Stromal cell of bone marrow (primary cell): ENCODE measurements around the gene ITGB4.
"Not testable (repeated sequence)": the region's sequence is repeated elsewhere in the genome, so short reads cannot be mapped to it uniquely, and the experiment has no call there.

ENCODE experiments used
- DNase-seq: peaks from one replicate; pipeline ENCODE4 v3.0.0-alpha.2; 2012; ENCODE audit warnings: low read depth

Gene ITGB4

DNA sequence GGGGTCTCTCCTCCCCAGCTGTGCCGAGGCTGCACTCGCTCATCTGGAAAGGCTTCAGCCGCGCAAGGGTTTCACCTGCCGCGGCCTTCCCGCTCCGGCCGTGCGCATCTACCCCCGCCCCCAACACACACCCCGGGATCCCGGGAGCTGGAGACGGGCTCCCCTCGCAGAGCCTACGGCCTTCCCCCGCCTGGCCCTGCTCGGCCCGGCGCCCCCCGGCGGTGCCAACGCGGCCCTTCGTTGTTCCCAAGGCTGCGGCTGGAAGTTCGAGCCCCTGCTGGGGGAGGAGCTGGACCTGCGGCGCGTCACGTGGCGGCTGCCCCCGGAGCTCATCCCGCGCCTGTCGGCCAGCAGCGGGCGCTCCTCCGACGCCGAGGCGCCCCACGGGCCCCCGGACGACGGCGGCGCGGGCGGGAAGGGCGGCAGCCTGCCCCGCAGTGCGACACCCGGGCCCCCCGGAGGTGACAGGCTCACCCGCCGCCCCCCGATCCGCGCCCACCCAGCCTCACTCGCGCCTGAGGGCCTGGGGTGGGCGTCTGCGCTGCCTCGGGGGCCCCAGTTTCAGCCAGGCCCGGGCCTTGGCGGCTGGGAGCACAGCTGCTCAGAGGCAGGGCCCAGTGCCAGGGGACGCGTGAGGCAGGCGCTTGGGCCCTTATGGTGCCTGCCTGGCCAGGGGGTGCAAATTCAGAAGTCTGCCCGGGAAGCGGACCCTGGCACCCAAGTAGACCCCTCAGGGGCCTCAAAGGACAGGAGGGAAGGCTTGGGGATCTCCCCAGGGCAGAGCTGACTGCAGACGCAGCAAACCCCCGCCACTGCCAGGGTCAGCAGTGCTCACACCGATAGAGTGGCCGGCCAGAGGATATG is 32.5 kb downstream of the ITGB4 start:
- peak; percentile 27 for DNase-seq

DNA sequence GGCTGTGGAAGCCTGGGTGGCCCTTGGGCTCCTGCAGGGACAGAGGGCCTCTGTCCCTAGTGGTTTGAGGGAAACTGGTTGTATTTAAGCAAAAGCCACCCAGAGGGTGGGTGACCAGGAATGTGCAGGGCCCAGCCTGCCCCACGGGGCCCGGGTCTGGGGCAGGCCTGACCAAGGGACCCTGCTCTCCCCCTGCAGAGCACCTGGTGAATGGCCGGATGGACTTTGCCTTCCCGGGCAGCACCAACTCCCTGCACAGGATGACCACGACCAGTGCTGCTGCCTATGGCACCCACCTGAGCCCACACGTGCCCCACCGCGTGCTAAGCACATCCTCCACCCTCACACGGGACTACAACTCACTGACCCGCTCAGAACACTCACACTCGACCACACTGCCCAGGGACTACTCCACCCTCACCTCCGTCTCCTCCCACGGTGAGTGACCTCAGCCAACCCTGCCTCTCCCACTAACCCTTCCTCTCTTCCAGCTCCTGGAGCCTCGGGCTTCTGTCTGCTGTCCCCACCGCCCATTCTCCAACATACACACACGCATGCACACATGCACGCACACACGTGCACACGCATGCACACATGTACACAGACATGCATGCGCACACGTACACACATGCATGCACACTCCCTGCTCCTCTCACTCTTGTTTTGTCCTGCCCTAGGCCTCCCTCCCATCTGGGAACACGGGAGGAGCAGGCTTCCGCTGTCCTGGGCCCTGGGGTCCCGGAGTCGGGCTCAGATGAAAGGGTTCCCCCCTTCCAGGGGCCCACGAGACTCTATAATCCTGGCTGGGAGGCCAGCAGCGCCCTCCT is 33.3 kb downstream of the ITGB4 start:
- DNase-seq, result no peak

DNA sequence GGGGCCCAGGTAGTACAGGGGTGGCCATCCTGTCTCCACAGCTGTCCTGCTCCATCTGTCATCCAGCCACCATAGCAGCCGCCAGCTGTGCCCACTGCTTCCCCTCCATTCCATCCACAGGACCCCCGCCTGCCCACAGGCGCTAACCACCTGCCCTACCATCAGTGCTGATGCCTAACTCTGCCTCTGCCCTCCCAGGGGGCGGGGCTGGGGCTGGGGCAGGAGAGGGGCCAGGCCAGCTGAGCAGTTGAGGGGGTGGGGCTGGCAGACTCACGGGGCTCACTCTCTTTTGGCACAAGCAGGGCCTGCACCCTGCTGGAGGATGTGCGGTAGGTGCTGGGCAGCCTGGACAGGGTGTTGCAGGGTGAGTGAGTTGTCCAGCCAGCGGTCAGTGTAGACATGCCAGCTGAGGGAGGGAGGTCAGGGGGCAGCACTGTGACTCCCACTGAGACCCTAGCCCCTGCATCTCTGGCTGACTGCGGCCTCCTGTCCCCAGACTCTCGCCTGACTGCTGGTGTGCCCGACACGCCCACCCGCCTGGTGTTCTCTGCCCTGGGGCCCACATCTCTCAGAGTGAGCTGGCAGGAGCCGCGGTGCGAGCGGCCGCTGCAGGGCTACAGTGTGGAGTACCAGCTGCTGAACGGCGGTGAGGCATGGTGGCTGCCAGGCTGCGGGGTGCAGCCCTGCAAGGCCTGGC is 34.1 kb downstream of the ITGB4 start:
- DNase-seq, result no peak

DNA sequence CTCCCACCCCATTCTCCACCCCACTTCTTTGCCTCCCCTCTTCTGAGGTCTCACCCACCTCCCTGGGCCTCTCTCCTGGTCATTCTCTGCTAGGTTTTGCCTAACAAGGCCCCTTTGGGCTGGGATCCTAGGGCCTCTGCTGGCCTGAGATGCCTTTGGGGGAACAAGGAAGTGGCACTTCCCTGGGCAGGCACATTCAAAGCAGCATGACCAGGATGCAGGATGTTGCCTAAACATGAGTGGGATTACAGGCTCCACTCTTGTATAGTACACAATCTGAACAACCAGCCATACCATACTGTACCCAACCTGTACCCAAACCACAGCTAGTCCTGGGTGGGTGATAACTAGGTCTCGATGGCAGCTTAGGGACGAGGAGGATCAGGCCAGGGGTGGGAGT is 34.7 kb downstream of the ITGB4 start:
- DNase-seq, result no peak

DNA sequence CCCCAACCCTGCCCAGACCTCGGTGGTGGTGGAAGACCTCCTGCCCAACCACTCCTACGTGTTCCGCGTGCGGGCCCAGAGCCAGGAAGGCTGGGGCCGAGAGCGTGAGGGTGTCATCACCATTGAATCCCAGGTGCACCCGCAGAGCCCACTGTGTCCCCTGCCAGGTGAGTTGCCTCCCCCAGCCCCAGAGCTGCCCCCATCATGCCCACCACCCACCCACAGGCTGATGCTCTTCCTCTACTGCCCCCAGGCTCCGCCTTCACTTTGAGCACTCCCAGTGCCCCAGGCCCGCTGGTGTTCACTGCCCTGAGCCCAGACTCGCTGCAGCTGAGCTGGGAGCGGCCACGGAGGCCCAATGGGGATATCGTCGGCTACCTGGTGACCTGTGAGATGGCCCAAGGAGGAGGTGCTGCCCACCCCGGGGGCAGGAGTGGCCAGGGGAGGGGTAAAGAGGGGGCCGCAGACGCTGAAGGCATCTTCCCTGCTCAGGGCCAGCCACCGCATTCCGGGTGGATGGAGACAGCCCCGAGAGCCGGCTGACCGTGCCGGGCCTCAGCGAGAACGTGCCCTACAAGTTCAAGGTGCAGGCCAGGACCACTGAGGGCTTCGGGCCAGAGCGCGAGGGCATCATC is 35.3 kb downstream of the ITGB4 start:
- DNase-seq, result no peak

DNA sequence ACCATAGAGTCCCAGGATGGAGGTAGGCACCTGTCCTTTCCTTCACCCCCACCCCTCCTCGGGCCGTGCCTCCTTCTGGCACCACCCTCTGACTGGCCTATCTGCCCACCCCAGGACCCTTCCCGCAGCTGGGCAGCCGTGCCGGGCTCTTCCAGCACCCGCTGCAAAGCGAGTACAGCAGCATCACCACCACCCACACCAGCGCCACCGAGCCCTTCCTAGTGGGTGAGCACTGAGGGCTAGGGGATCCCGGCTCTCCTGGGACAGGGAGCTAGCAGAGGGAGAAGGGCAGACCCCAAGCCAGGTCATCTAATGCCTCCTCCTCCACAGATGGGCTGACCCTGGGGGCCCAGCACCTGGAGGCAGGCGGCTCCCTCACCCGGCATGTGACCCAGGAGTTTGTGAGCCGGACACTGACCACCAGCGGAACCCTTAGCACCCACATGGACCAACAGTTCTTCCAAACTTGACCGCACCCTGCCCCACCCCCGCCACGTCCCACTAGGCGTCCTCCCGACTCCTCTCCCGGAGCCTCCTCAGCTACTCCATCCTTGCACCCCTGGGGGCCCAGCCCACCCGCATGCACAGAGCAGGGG is 35.9 kb downstream of the ITGB4 start:
- no peak for DNase-seq

DNA sequence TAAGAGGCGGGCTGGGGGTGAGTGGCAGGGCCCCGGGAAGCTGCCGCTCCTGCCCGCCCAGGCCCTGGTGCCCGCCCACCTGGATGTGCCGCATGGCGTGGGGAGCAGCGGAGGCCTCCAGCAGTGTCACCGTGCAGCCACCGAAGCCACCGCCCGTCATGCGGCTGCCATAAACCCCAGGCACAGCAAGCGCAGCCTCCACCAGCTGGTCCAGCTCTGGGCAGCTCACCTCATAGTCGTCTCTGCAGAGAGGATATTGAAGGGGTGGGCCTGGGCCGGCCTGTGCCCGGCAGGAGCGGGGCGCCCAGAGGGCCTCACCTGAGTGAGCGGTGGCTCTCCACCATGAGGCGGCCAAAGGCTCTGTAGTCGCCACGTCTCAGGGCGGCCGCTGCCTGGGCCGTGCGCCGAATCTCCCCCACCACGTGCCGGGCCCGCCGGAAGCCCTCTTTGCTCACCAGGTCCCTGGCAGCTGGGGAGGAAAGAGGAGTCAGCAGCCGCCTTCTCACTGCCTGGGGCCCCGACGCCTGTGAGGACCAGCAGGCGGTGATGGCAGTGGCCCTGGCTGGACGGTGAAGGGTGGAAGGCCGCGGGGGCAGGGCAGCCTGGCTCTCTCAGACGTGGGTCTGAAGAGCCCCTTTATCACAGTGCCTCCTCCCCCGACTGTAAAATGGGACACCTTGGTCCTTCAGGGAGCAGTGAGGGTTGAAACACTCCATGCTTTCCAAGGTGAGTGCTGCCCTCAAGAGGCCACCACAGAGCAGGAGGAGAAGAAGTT is 37.1 kb downstream of the ITGB4 start:
- DNase-seq, result no peak

DNA sequence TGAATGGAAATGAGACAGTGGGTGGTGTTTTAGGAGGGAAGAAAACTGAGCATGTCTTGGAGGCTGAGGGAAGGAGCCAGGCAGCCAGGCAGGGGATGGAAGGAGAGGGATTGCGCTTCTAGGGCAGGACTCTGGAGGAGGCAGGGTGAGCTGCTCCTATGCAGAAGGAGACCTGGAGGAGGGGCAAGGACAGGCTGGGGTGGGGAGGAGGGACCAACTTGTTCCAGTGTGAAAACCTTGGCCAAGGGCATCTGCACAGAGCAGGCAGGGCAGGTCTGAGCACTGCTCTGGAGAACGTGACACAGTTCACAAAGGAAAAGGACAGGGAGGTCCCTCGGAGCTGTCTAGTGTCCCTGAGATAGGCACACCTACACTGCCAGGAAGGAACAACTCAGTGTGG is 38.2 kb downstream of the ITGB4 start:
- no peak for DNase-seq

DNA sequence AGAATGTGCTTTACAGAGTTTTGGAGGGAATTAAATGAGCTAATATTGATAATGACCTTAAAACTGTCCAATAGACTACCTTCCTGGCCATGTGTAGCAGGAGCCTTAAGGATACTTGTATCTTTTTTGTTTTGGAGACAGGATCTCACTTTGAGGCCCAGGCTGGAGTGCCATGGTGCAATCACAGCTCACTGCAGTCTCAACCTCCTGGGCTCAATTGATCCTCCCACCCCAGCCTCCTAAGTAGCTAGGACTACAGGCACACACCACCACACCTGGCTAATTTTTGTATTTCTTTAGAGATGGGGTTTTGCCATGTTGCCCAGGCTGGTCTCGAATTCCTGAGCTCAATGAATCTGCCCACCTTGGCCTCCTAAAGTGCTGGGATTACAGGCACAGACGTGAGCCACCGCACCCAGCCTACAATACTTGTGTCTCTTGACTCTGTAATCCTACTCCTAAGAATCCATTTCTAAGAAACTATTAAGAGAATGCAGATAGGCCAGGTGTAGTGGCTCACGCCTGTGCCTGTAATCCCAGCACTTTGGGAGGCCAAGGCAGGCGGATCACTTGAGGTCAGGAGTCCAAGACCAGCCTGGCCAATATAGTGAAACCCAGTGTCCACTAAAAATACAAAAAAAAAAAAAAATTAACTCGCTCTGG is 38.9 kb downstream of the ITGB4 start:
- not testable (repeated sequence) for DNase-seq

DNA sequence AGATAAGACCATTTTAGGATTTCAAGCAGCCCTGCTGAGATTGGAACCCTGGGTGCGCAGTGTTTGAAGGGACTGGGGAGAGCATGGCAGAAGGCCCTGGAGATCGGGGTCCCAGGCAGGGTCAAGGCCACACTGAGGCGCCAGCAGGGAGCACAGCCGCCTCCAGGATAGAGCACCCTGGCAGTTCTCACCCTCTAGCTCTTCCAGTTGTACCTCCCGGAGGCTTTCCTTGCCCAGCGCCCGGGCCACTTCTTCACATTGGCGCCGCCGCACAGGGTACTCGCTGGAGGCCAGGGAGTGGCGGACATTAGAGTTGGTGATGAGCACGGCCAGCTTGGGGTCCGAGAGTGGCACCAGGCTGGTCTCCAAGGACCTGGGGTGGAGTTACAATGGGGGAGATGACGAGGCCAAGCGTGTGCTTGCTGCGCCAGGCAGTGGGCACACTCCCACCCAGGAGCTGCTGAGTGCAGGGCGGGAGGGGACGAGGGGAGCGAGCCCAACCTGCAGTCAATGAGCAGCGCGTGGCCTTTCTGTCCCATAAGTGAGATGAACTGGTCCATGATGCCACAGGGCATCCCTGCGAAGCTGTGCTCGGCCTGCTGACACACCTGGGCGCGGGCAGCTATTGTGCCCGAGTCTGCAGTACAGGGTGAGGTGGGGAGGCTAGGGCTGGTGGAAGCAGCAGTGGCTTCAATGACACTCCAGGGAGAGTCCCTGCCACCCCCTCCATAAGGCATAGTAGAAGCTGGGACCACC is 41.4 kb downstream of the ITGB4 start:
- DNase-seq, result no peak

DNA sequence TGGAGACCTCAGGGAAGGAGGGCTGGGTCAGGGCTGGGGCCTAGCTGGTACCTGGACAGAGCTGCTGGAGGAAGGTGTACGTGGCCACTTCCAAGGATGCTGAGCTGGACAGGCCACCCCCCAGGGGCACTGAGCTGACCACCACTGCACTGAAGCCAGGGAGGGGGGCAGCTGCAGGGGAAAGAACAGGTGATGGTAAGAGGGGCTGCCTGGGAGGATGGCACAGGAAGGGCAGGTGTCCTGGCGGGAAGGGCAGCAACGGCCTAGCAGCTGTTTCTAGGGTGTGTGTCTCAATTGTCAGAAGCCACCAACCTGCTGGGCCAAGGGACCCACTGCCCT is 42.0 kb downstream of the ITGB4 start:
- DNase-seq, result no peak

DNA sequence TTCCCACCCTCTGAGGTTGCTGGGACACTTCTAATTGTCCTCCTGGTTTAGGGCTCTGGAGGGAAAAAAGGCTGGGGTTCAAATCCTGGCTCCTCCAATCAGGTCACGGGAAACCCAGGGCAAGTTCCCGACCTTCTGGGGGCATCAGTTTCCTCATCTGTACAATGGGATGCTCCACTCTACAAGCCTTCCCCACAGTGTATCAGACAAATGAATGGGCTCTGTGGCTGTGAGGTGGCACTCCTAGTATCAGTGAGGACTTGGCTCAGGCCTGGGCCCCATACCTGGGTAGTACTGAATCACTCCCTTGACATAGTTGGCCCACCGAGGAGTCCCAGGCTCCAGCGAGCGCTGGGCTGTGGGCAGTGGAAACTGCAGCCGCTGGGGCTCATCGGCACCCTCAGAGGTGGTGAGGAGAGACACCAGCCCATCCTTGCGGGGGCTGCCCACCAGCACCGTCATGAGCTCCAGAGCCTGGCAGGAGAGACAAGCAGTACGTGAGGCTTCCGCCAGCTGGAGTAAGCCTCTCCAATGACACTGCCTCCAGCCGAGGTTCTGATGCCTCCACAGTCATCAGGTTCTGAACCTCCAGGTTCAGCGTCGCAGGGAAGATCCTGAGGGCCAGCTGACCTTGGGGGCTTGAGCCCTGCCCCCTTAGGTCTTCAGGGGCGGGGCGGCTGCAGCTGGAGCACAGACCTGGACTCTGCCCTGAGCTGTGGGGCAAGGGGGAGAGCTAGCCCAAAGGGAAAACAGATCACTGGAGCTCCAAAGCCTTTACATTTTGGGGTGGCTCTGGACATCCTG is 42.6 kb downstream of the ITGB4 start:
- DNase-seq, result no peak

DNA sequence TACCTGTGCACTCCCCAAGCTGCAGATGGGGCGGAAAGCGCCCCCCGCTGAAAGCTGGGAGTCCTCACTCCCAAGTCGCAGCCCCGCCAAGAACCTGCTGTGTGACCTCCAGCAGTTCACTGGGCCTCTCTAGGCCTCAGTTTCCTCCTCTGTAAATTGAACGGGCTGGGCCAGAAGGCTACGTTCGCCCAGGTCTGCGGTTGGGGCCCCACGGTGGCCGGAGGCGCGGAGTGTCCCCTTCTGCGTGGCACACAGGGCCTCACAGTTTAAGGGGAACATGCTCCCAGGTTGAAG is 43.1 kb downstream of the ITGB4 start:
- DNase-seq, result no peak

DNA sequence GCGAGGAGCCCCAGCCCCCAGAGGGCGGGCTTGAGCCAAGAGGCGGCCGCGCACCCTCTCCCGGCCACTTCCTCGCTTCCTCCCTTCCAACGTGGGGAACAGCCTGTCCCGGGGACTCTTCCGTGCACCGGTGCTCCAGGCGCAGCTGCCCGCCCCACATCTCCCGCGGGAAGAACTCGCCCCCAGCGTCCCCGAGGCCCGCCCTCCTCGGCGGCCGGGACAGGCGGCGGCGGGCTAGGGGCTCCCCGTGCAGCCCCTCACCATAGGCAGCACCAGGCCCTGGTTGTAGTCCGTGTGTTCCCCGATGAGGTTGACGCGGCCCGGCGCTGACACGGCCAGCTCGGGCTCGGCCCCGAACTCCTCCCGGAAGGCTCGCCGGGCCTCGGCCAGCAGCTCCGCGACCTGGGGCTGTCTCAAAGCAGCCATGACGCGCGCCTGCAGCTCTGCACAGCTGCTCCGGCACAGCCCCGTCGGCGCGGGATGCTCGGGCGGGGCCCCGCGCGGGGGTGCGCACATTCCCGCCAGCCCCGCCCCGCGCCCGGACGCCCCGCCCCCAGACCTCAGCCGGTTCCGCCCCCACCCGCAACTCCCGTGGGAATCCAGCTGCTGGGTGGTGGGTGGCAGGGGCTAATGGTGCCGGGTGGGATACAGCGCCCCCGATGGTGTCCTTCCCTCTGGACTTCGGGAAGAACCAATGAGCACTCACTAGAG is 43.6 kb downstream of the ITGB4 start, which contains the start of gene GALK1:
TSS of gene GALK1 (minus strand) at position 482 of the 711 bp plus-strand sequence. CDS start at position 426, 56 bp downstream.
- DNase-seq, result peak; percentile 36

DNA sequence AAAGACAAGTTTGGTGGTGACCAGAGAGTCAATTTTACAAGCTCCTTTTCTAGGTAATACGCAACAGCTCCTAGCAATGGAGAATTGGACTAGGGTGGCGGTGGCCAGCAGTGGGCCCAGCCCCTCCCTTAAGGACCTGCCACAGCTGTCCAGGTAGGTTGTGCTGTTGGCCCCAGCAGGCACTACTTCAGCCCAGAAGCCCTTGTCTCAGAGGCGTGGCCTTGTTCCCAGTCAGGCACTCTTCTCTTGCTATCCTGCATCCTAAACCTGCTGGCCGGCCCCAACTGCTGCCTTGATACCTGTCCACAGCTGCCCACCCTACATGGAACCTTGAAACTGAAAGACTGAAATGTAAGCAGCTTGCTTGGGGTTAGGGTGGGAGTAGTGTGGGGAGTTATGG is 44.7 kb downstream of the ITGB4 start:
- no peak for DNase-seq

DNA sequence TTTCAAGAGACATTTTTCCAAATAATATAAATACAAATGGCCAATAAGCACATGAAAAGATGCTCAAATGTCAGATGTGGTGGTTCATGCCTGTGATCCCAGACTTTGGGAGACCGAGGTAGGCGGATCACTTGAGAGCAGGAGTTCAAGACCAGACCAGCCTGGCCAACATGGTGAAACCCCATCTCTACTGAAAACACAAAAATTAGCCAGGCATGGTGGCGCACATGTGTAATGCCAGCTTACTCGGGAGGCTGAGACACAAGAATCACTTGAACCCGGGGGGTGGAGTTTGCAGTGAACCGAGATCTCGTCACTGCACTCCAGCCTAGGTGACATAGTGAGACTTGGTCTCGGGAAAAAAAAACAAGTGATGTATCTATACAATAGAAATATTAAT is 46.6 kb downstream of the ITGB4 start:
- DNase-seq, result no peak

DNA sequence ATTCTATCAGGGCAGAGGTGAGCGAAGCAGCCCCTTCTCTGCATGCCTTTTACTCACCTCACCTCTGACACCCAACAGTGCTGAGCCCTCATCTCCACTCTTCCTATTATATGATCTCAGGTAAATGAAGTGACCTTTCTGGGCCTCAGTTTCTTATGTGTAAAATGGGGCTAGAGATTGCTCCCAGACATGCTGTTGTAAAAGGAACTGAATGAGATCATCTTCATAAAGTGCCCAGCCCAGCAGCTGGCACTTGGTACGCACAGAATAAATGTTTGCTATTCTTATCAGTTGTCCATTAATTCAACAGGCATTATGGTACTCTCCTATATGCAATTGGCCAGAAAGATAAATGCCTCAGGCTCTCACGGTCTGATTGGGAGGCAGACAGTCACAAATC is 48.3 kb downstream of the ITGB4 start:
- DNase-seq, result no peak
